GM19023 (cell line): ENCODE results near the gene NLRP7.

ENCODE experiments used
- ATAC-seq: cut with Tn5 transposase; IDR thresholded peaks from one replicate; pipeline ENCODE4 v1.9.1; 2021; ENCODE audit warnings: mild to moderate bottlenecking, moderate library complexity; ENCODE audit not compliant: unreplicated experiment

NLRP7 gene

GRCh38 chr19:54875506-54875905 lies 71.8 kb downstream of the NLRP7 start:
- no peak for ATAC-seq

DNA sequence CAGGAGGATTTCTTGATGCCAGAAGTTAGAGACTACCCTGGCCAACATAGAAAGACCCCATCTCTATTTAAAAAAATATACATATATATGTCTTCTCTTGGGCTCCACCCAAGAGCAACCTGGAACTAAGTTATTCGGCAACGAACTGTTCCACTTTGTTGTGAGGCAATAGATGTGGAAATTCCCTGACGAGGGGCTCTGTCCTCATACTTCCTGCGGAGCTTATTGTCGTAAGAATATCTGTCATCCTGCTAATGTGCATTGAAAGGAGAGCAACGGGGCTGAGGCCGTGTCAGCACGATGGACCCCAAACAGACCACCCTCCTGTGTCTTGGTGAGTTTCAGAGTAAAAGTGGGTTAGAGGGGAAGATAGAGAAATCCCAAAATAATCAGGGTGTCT lies 73.3 kb downstream of the NLRP7 start, which contains the start of gene FCAR:
TSS of gene FCAR (plus strand) at position 246 of the 400 bp plus-strand sequence. CDS start at position 301, 55 bp downstream.
- ATAC-seq: no peak
